Adrenal gland (tissue), 5 donors: ENCODE data around the gene LMX1B.

ENCODE experiments used
- POLR2A ChIP-seq, 2 donors: fragments of 450-650 bp; IDR thresholded peaks; one replicate each; pipeline ENCODE4 v1.6.1; 2017; ENCODE audit warnings: antibody characterized with exemption in 2 of 2, mild to moderate bottlenecking in 2 of 2, moderate library complexity in 1 of 2
- TF ChIP-seq, protein P1 (sequence below), 6 experiments: fragments of 450-650 bp in 4 of 6; fragments of 200-600 bp in 2 of 6; sonication (generic) in 1 of 6; IDR thresholded peaks; 1 replicate in 5 of 6; 2 replicates in 1 of 6; pipeline versions ENCODE4 v1.5.1 to v1.8.0; 2016 to 2021; ENCODE audit warnings: antibody characterized with exemption in 6 of 6, mild to moderate bottlenecking in 2 of 6, moderate library complexity in 1 of 6
- donor health status: DM: no; HTN: no; CAD: no.

- TF ChIP-seq POLR2A (IDR thresholded peaks at IDR 0.05) = no peak
- TF ChIP-seq, protein P1, sequence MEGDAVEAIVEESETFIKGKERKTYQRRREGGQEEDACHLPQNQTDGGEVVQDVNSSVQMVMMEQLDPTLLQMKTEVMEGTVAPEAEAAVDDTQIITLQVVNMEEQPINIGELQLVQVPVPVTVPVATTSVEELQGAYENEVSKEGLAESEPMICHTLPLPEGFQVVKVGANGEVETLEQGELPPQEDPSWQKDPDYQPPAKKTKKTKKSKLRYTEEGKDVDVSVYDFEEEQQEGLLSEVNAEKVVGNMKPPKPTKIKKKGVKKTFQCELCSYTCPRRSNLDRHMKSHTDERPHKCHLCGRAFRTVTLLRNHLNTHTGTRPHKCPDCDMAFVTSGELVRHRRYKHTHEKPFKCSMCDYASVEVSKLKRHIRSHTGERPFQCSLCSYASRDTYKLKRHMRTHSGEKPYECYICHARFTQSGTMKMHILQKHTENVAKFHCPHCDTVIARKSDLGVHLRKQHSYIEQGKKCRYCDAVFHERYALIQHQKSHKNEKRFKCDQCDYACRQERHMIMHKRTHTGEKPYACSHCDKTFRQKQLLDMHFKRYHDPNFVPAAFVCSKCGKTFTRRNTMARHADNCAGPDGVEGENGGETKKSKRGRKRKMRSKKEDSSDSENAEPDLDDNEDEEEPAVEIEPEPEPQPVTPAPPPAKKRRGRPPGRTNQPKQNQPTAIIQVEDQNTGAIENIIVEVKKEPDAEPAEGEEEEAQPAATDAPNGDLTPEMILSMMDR (IDR thresholded peaks at IDR 0.05) = no peak
Measured at GRCh38 chr9:126708178-126708577, 94.5 kb downstream of the LMX1B start.
